ENCODE data around the gene HOXA6.

Gene HOXA6

DNA sequence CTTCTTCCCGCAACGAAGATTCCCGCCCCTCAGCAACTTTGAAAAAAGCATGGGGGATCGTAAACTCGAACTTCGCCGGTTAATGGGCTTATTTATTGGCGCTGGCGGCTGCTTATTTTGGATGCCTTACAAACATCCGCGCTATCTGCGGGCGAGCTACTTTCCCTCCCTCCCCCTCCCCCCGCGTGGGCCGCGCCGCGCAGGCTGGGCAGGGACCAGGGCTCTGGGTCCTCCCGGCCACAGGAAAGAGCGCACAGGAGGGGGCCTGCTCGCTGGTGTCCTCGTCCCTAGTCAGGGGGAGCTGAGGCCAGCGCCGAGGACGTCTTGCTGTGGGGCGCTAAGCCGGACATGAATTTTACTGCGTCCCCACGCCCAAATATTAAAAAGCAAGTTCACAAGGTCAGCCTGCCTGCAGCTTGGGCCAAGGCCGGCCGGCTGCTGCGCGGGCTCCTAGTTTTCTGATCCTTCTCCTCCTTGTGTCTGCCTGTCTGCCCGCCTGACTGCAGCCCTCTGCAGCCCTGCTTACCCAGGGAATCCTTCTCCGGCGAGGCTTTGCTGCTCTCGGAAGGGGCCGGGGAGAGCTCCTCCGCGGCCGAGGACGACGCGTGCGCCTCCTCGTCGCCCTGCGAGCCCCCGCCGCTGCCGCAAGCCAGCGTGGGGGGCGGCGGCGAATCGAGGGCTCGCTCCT is 25.4 kb upstream of the HOXA6 start:
- no peak for DNase-seq (ENCODE audit: low read depth)

GRCh38 chr7:27172315-27172774 is 24.8 kb upstream of the HOXA6 start:
- DNase-seq (ENCODE audit: low read depth) = no peak

DNA sequence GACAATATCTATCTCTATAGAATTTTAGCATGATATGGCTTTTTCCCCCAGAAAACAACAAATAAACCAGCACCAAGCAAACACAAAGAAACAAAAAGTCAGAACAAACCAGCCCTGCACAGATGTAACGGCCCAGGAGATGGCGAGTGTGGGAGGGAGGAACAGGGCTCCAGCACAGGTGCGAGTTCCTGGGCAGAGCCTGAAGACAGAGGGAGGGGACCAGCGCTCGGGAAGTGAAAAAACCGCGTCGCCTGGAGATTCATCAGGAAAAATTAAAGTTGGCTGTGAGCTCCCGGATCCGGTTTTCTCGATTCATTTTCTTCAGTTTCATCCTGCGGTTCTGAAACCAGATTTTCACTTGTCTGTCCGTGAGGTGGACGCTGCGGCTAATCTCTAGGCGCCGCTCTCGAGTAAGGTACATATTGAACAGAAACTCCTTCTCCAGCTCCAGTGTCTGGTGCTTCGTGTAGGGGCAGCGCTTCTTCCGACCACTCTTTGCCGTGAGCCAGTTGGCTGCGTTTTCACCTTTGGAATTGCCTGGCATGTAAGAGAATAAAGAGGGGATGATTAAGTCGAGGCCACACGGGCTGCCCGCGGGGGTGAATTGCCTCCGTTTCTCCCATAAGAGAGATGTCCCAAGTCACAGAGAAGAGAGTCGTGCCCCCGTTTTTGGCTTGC is 24.2 kb upstream of the HOXA6 start:
- no peak for DNase-seq (ENCODE audit: low read depth)

DNA sequence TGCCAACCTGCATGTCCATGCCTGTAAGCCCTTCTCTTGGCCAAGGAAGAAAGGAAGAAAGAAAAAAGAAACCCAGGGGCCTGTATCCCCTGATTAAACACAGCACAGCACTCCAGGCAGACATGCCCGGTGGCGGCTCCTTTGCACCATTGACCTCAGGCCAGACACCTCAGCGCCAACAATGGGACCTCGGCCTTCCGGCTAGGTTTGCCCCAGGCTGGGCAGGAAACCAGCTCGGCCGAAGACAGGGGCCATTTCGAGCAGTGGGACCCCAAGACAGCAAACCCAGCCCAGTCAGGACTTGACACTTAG is 23.7 kb upstream of the HOXA6 start:
- no peak for DNase-seq (ENCODE audit: low read depth)

DNA sequence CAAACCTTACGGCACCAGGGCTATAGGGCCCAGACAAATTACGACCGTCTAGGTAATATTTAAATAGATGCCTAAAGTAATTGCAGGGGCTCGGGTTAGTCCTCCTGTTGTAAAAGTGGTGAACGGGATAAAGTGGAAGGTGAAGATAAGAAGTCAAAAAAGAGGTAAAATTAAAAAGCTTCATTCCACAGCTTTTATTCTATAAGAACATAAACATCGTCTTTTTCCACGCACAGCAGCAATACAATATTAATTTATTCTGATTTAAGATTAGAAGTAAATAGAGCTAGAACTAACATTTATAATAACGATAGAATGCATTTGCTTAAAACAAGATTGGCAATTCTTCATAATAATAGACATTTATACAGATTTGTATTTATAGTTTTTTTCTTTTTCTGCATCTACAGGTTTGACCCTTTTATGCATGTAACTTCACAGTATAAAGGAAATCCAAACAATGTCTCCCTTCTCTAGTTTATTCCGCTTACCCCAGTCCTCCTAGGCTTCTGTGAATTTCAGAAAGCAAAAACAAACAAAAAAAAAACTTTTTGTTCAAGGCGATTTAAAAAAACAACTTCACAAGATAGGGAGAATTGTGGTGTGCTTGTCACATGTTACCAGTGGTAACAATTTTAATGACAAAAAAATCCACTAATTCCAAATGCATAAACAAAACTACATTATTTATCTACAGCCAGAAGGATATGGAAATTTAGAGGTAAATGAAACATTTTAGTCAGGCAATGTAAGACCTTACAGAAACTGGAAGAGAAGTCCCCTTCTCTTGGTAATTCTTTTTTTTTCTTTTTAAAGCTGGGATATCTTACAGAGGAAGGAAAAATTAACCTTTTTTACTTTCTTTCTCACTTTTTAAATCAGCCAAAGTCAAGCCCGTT is 23.1 kb upstream of the HOXA6 start:
- DNase-seq (ENCODE audit: low read depth) = no peak

DNA sequence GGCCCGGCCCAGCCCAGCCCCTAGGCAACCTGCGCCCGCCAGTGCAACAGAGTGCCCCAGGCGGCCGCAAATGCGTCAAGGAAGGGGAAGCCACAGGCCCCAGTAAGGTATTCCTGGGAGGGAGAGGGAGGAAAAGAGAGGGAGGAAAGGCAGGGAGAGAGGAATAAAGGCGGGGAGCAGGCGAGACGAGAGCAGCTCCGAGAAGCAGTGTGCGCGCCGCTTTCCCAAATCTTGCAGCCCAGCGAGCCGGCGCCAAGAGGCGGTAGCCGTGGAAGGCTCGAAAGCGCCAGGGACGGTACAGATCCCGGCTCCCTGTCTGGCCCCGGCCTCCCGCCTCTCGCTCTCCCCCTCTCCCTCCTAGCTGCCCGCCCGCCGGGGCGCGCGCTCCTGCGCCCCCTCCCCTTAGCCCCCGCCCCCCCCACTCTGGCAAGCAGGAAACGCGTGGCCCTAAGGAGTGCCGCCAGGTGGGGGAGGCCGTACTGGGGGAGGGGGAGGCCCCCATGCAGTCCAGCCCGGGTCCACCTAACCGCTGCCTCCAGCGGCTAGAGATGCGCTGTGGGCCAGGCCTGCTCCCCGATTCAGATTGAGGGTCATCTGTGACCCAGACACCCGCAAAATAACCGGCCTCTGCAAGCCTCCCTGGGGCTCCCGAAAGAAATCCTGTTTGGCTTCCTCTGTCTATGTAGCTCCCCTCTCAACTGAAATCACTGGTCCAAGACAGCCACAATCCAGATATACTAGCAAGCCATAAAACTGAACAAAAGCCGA is 22.3 kb upstream of the HOXA6 start:
- no peak for DNase-seq (ENCODE audit: low read depth)

DNA sequence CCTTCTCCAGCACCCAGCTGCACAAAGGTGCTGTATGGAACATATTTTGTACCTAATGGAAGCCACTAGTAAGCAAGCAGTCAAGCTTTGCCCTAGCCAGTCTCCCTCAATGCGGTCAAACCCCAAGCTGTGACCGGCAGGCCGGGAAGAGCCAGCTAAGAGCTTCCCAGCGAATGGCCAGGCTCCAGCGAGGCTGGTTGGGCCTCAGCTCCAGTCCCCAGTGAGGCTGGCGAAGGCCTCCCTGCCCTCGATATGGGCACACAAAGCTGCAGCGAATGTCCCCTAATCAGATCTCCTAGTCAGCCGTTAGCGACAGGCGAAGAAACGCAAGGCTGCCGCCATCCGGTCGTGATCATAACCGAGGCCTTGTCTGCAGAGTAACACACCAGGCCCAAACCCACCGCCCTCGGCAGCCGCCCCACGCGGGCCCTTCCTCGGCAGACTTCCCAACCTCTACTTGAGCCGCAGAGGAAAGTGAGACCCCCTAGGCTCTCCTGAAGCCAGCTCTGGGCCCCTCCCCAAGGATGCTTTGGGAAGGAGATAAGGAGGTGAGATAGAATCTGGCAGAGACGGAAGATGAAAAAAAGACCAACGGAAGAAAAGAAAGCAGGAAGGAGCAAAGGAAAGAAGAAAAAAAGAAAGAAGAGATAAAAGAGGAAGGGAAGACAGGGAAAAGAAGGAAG is 20.8 kb upstream of the HOXA6 start:
- DNase-seq (ENCODE audit: low read depth) = no peak

- DNase-seq (ENCODE audit: low read depth) = no peak
Measured at GRCh38 chr7:27167916-27168264, 20.3 kb upstream of the HOXA6 start.

- no peak for DNase-seq (ENCODE audit: low read depth)
Measured at GRCh38 chr7:27166531-27167505, 19.2 kb upstream of the HOXA6 start.

- no peak for DNase-seq (ENCODE audit: low read depth)
Measured at GRCh38 chr7:27165996-27166530, 18.5 kb upstream of the HOXA6 start.

DNA sequence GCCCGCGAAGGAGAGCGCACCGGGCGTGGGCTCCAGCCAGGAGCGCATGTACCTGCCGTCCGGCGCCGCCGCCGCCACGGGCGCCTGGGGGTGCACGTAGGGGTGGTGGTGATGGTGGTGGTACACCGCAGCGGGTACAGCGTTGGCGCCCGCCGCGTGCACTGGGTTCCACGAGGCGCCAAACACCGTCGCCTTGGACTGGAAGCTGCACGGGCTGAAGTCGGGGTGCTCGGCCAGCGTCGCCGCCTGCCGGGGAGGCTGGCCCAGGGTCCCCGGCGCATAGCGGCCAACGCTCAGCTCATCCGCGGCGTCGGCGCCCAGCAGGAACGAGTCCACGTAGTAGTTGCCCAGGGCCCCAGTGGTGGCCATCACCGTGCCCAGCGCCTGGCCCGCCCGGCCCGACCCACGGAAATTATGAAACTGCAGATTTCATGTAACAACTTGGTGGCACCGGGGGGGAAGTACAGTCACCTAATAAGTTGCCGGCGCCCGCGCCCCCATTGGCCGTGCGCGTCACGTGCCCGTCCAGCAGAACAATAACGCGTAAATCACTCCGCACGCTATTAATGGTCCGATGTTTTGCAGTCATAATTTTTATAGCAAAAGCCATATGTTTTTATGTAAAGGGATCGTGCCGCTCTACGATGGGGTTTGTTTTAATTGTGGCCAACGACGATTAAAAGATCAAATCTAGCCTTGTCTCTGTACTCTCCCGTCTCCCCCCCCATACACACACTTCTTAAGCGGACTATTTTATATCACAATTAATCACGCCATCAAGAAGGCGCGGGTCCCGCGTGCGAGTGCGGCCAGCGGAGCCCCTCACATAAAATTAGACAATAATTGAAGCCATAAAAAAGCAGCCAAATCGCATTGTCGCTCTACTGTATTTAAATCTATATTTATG is 17.8 kb upstream of the HOXA6 start, which contains the start of gene HOXA9:
Gene HOXA9, minus strand, starts transcription at position 449 of the 907 bp plus-strand sequence. Its CDS starts 80 bp downstream, at position 369.
- DNase-seq (ENCODE audit: low read depth) = no peak

- no peak for DNase-seq (ENCODE audit: low read depth)
Measured at GRCh38 chr7:27164367-27165088, 17.0 kb upstream of the HOXA6 start.

- DNase-seq (ENCODE audit: low read depth) = no peak
Measured at GRCh38 chr7:27164045-27164366, 16.4 kb upstream of the HOXA6 start.

DNA sequence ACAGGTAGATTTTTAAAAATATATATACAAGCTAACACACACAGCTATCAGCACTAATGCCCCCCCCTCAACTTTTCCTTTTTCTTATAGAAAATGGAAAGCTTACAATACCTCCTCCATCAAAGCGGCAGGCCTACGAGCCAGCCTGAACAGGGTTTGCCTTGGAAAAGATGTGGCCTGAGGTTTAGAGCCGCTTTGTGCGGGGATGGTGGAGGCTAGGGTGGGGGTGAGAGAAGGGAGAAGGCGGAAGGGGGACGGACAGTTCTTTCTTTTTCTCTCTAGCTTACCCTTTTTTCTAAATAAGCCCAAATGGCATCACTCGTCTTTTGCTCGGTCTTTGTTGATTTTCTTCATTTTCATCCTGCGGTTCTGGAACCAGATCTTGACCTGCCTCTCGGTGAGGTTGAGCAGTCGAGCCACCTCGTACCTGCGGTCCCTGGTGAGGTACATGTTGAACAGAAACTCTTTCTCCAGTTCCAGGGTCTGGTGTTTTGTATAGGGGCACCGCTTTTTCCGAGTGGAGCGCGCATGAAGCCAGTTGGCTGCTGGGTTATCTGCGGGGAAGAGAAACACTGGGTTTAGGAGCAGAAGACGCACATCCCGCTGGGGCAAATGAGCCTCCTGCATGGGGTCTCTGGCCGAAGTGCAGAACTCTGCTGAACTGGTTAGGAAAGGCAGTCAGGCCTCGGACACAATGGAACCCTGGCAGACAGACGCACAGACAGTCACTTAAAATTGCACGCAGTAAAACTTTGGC is 15.9 kb upstream of the HOXA6 start:
- DNase-seq (ENCODE audit: low read depth) = no peak

DNA sequence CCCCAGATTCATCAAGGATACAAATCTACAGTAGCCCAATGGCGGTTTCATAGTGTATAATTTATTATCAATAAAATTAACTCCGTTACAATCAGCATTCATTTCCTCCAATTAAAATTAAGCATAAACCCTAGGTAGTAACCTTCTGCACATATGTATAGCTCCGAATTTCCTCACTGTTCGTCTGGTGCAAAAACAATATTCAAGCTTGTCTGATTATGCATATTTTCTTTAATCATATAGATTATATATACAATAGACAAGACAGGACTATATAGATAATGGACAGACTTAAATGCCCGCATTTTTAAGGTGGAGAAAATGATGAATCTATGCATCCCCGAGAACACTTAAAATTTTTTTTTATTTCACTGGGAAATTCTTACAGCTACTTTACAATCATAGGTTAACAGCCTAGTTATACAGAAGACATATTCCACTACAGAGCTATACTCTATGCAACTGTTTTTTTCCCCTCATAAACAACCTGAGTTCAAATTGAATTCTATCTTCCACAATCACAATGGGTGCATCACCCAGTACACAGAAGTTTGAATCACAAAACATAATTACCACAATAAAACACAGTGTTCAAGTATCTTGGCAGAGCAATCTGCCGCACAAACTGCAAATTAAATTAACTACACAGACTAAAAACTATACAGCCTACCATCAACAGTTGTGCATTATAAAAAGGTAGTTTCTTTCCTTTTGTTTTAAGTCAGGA is 15.2 kb upstream of the HOXA6 start:
- DNase-seq (ENCODE audit: low read depth) = no peak

- DNase-seq (ENCODE audit: low read depth) = no peak
Measured at GRCh38 chr7:27161721-27162560, 14.4 kb upstream of the HOXA6 start.
